Left forelimb (tissue), 1 donor: ENCODE data around the gene HS6ST3.

Experiments
- DNase-seq: peaks from one replicate; pipeline ENCODE4 v3.0.0-alpha.2; 2018; ENCODE audit warnings: low spot score

Gene HS6ST3

GRCh38 chr13:96785986-96786385 lies 696.1 kb downstream of the HS6ST3 start:
- DNase-seq, result no peak

GRCh38 chr13:96792188-96792587 lies 702.3 kb downstream of the HS6ST3 start:
- no peak for DNase-seq

- no peak for DNase-seq
Measured at GRCh38 chr13:96792736-96793403, 703.0 kb downstream of the HS6ST3 start.

- DNase-seq, result no peak
Measured at GRCh38 chr13:96793404-96793755, 703.5 kb downstream of the HS6ST3 start.

- no peak for DNase-seq
Measured at GRCh38 chr13:96794669-96795068, 704.8 kb downstream of the HS6ST3 start.

GRCh38 chr13:96795670-96796069 lies 705.8 kb downstream of the HS6ST3 start:
- DNase-seq, result no peak

GRCh38 chr13:96796091-96796633 lies 706.3 kb downstream of the HS6ST3 start:
- DNase-seq, result no peak

- DNase-seq, result no peak
Measured at GRCh38 chr13:96797136-96797535, 707.2 kb downstream of the HS6ST3 start.

GRCh38 chr13:96803456-96804100 lies 713.7 kb downstream of the HS6ST3 start:
- DNase-seq, result no peak

GRCh38 chr13:96804174-96804573 lies 714.3 kb downstream of the HS6ST3 start:
- DNase-seq, result no peak

- no peak for DNase-seq
Measured at GRCh38 chr13:96806746-96807145, 716.8 kb downstream of the HS6ST3 start.

GRCh38 chr13:96809366-96810096 lies 719.6 kb downstream of the HS6ST3 start:
- no peak for DNase-seq

- DNase-seq, result no peak
Measured at GRCh38 chr13:96810104-96810503, 720.2 kb downstream of the HS6ST3 start.

GRCh38 chr13:96811049-96811448 lies 721.1 kb downstream of the HS6ST3 start:
- no peak for DNase-seq

- DNase-seq, result no peak
Measured at GRCh38 chr13:96816261-96816660, 726.4 kb downstream of the HS6ST3 start.

- DNase-seq, result no peak
Measured at GRCh38 chr13:96816874-96817273, 727.0 kb downstream of the HS6ST3 start.

GRCh38 chr13:96817336-96817941 lies 727.5 kb downstream of the HS6ST3 start:
- DNase-seq, result no peak

- DNase-seq, result no peak
Measured at GRCh38 chr13:96819375-96819774, 729.5 kb downstream of the HS6ST3 start.

GRCh38 chr13:96821381-96821780 lies 731.5 kb downstream of the HS6ST3 start:
- no peak for DNase-seq

- DNase-seq, result no peak
Measured at GRCh38 chr13:96821971-96822370, 732.1 kb downstream of the HS6ST3 start.

- DNase-seq, result no peak
Measured at GRCh38 chr13:96822895-96823294, 733.0 kb downstream of the HS6ST3 start.

GRCh38 chr13:96824140-96824539 lies 734.2 kb downstream of the HS6ST3 start:
- no peak for DNase-seq

- no peak for DNase-seq
Measured at GRCh38 chr13:96825653-96826052, 735.7 kb downstream of the HS6ST3 start.
